Lower leg skin (tissue), 3 donors: Measurements from ENCODE around the gene IL15RA.

Experiments
- POLR2A ChIP-seq, 2 donors: fragments of 450-650 bp; IDR thresholded peaks; one replicate each; pipeline ENCODE4 v1.6.1; 2016 to 2017; ENCODE audit warnings: antibody characterized with exemption in 2 of 2, mild to moderate bottlenecking in 1 of 2, moderate library complexity in 1 of 2
- TF ChIP-seq, protein P1 (sequence below), 3 donors: fragments of 450-650 bp; IDR thresholded peaks; one replicate each; pipeline ENCODE4 v1.5.1; 2016; ENCODE audit warnings: antibody characterized with exemption in 3 of 3, mild to moderate bottlenecking in 3 of 3, moderate library complexity in 2 of 3

DNA sequence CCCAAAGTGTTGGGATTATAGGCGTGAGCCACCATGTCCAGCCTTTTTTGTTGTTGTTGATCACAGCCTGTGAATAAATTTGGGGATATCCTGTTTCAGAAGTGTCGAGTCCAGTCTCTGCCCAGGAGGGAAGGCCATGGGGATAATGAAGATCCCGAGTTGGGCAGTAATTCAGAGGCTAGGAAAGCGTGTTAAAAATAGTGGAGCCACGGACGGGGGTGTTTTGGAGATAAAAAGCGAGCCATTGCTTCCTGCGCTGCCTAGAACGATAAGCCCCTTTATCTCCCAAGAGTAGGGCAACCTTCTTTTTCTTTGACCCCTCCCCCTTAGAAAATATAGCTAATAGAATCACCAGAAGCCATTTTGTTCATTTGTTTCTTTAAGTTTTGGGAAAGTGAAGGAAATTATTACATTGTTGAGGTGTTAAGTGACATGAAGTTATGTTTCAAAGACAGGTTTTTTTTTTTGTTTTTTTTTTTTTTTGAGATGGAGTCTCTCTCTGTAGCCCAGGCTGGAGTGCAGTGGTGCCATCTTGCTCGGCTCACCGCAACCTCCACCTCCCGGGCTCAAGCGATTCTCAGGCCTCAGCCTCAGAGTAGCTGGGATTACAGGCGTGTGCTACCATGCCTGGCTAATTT lies 43.3 kb downstream of the IL15RA start:
- TF ChIP-seq, protein P1, sequence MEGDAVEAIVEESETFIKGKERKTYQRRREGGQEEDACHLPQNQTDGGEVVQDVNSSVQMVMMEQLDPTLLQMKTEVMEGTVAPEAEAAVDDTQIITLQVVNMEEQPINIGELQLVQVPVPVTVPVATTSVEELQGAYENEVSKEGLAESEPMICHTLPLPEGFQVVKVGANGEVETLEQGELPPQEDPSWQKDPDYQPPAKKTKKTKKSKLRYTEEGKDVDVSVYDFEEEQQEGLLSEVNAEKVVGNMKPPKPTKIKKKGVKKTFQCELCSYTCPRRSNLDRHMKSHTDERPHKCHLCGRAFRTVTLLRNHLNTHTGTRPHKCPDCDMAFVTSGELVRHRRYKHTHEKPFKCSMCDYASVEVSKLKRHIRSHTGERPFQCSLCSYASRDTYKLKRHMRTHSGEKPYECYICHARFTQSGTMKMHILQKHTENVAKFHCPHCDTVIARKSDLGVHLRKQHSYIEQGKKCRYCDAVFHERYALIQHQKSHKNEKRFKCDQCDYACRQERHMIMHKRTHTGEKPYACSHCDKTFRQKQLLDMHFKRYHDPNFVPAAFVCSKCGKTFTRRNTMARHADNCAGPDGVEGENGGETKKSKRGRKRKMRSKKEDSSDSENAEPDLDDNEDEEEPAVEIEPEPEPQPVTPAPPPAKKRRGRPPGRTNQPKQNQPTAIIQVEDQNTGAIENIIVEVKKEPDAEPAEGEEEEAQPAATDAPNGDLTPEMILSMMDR (IDR thresholded peaks at IDR 0.05), result no peak
- TF ChIP-seq POLR2A (IDR thresholded peaks at IDR 0.05), result no peak
